IMR-90 (cell line): ENCODE measurements around the gene DCST2. TPM values are rescaled to one million over a fixed set of nuclear protein-coding genes. Genes with fewer than 3 reads are reported as not detected.
A peak's percentile ranks its signal among the peaks of the same experiment; 100 is the strongest.

Experiments
- ATAC-seq: fragments of 200-7000 bp; cut with Tn5 transposase; 2 replicates; pipeline ENCODE4 v1.9.1; 2020; ENCODE audit warnings: low read depth, mild to moderate bottlenecking, moderate library complexity
- BruUV-seq: library from RNA; stranded (reverse); fragments of 400-500 nt; replicated peaks from 2 replicates; lab custom pipeline; 2021; lab: Mats Ljungman, UMichigan
- CTCF ChIA-PET: fragments of 300-600 bp; formaldehyde crosslinking; extraction: SDS; loops from one replicate; lab custom pipeline; 2021; ENCODE audit warnings: antibody characterized with exemption; lab: Yijun Ruan, JAX
- POLR2A ChIA-PET: fragments of 300-600 bp; sonication (Branson Sonifier 250); formaldehyde crosslinking; loops from one replicate; lab custom pipeline; 2022; ENCODE audit warnings: antibody characterized with exemption; ENCODE audit not compliant: unreplicated experiment; lab: Charles Lee
- DNase-seq: peaks from one replicate; pipeline ENCODE4 v3.0.0; 2013
- H2AFZ ChIP-seq: replicated peaks from 2 replicates; pipeline ENCODE3; 2013; ENCODE audit warnings: low read length, mild to moderate bottlenecking; ENCODE audit not compliant: poor library complexity
- H2AK5ac ChIP-seq: 2 replicates; pipeline ENCODE4 v1.6.1; 2013; ENCODE audit warnings: low read depth, low read length, inconsistent platforms
- H2AK9ac ChIP-seq: replicated peaks from 2 replicates; pipeline ENCODE3; 2013; ENCODE audit warnings: mild to moderate bottlenecking, low read depth, low read length, moderate library complexity; ENCODE audit not compliant: poor library complexity
- H2BK120ac ChIP-seq: 2 replicates; pipeline ENCODE4 v1.6.1; 2013; ENCODE audit warnings: low read depth, low read length, inconsistent platforms
- H2BK15ac ChIP-seq: 3 replicates; pipeline ENCODE4 v1.6.1; 2013; ENCODE audit warnings: low read depth, low read length, inconsistent platforms
- H2BK20ac ChIP-seq: 2 replicates; pipeline ENCODE4 v1.6.1; 2013; ENCODE audit warnings: low read depth, mild to moderate bottlenecking, inconsistent platforms, low read length, moderate library complexity
- H2BK5ac ChIP-seq: 2 replicates; pipeline ENCODE4 v1.6.1; 2013; ENCODE audit warnings: mild to moderate bottlenecking, low read depth, low read length, inconsistent platforms; ENCODE audit not compliant: poor library complexity, severe bottlenecking
- H3K14ac ChIP-seq: replicated peaks from 2 replicates; pipeline ENCODE4 v1.6.1; 2013; ENCODE audit warnings: low read depth, low read length, inconsistent platforms
- H3K18ac ChIP-seq: 2 replicates; pipeline ENCODE4 v1.6.1; 2013; ENCODE audit warnings: low read depth, low read length, control low read depth
- H3K23ac ChIP-seq: 2 replicates; pipeline ENCODE4 v1.6.1; 2013; ENCODE audit warnings: low read depth, low read length, inconsistent platforms
- H3K27ac ChIP-seq: 2 replicates; pipeline ENCODE4 v1.5.1; 2013; ENCODE audit warnings: mild to moderate bottlenecking, control low read depth, low read length; ENCODE audit not compliant: insufficient read depth
- H3K27me3 ChIP-seq: 2 replicates; pipeline ENCODE4 v1.6.1; 2013; ENCODE audit warnings: low read length; ENCODE audit not compliant: control insufficient read depth, insufficient read depth
- H3K36me3 ChIP-seq: 2 replicates; pipeline ENCODE4 v1.6.1; 2013; ENCODE audit warnings: low read length, mixed read lengths; ENCODE audit not compliant: control insufficient read depth, insufficient read depth
- H3K4ac ChIP-seq: 2 replicates; pipeline ENCODE4 v1.6.1; 2013; ENCODE audit warnings: low read depth, low read length, inconsistent platforms
- H3K4me1 ChIP-seq: 2 replicates; pipeline ENCODE4 v1.6.1; 2013; ENCODE audit warnings: low read length, mixed read lengths; ENCODE audit not compliant: control insufficient read depth, insufficient read depth
- H3K4me2 ChIP-seq: 2 replicates; pipeline ENCODE4 v1.6.1; 2013; ENCODE audit warnings: low read depth, mild to moderate bottlenecking, control low read depth, low read length, moderate library complexity
- H3K4me3 ChIP-seq: 2 replicates; pipeline ENCODE4 v1.5.1; 2013; ENCODE audit warnings: low read depth, mild to moderate bottlenecking, control low read depth, low read length, moderate library complexity; ENCODE audit not compliant: insufficient read depth
- H3K56ac ChIP-seq: 2 replicates; pipeline ENCODE4 v1.6.1; 2013; ENCODE audit warnings: low read length, inconsistent platforms; ENCODE audit not compliant: insufficient read depth; ENCODE audit errors: extremely low read depth
- H3K79me1 ChIP-seq, 2 experiments: 2 replicates each; pipeline ENCODE4 v1.6.1; 2013; ENCODE audit warnings: low read length in 2 of 2, inconsistent platforms in 1 of 2, low read depth in 1 of 2
- H3K9ac ChIP-seq: 2 replicates; pipeline ENCODE4 v1.6.1; 2013; ENCODE audit warnings: low read depth, low read length, control low read depth
- H3K9me1 ChIP-seq: 2 replicates; pipeline ENCODE4 v1.6.1; 2013; ENCODE audit warnings: low read length, inconsistent platforms; ENCODE audit not compliant: insufficient read depth
- H3K9me3 ChIP-seq: 2 replicates; pipeline ENCODE4 v1.6.1; 2013; ENCODE audit warnings: low read length; ENCODE audit not compliant: control insufficient read depth, insufficient read depth
- H4K20me1 ChIP-seq: 2 replicates; pipeline ENCODE4 v1.6.1; 2013; ENCODE audit warnings: low read length, inconsistent platforms; ENCODE audit not compliant: insufficient read depth
- H4K5ac ChIP-seq: 2 replicates; pipeline ENCODE4 v1.6.1; 2013; ENCODE audit warnings: mild to moderate bottlenecking, low read depth, low read length, control low read depth
- H4K8ac ChIP-seq, 2 experiments: 2 replicates each; pipeline ENCODE4 v1.6.1; 2013; ENCODE audit warnings: low read depth in 2 of 2, low read length in 2 of 2, control low read depth in 1 of 2, inconsistent platforms in 1 of 2
- H4K91ac ChIP-seq: 2 replicates; pipeline ENCODE4 v1.6.1; 2013; ENCODE audit warnings: low read depth, low read length, inconsistent platforms; ENCODE audit not compliant: insufficient read depth
- BHLHE40 ChIP-seq: fragments of 150-350 bp; IDR thresholded peaks from 2 replicates; pipeline ENCODE4 v1.6.1; 2016; ENCODE audit warnings: mild to moderate bottlenecking, low read depth, low read length
- CHD1 ChIP-seq: IDR thresholded peaks from 2 replicates; pipeline ENCODE4 v1.6.1; 2012; ENCODE audit warnings: low read depth, low read length, improper control_type of control experiment
- CTCF ChIP-seq: conservative IDR thresholded peaks from 2 replicates; pipeline ENCODE4 v1.5.1; 2012; ENCODE audit warnings: mild to moderate bottlenecking, low read depth, low read length, improper control_type of control experiment
- FOS ChIP-seq: fragments of 150-350 bp; IDR thresholded peaks from 2 replicates; pipeline ENCODE4 v1.6.1; 2016; ENCODE audit warnings: low read depth, low read length
- MXI1 ChIP-seq: IDR thresholded peaks from 2 replicates; pipeline ENCODE4 v1.6.1; 2012; ENCODE audit warnings: low read depth, mild to moderate bottlenecking, low read length, moderate library complexity, borderline replicate concordance
- POLR2A ChIP-seq: IDR thresholded peaks from 2 replicates; pipeline ENCODE4 v1.6.1; 2012; ENCODE audit warnings: mild to moderate bottlenecking, low read depth, low read length
- RAD21 ChIP-seq: IDR thresholded peaks from 2 replicates; pipeline ENCODE4 v1.6.1; 2012; ENCODE audit warnings: low read length, improper control_type of control experiment
- SMC3 ChIP-seq: fragments of 150-350 bp; IDR thresholded peaks from 2 replicates; pipeline ENCODE4 v1.6.1; 2016; ENCODE audit warnings: low read depth, mild to moderate bottlenecking, antibody characterized with exemption, low read length, moderate library complexity
- USF2 ChIP-seq: fragments of 150-350 bp; IDR thresholded peaks from 2 replicates; pipeline ENCODE4 v1.6.1; 2017; ENCODE audit warnings: mild to moderate bottlenecking, antibody characterized with exemption, low read length, low read depth
- WGBS, 2 experiments: methylation state at CpG; one replicate each; pipeline versions ENCODE4 v1.1.5 to v1.1.7; 2013; ENCODE audit warnings: missing lambda C conversion rate in 2 of 2; ENCODE audit not compliant: insufficient read length in 1 of 2; ENCODE audit errors: extremely low coverage in 2 of 2; 5-methylcytosine and 5-hydroxymethylcytosine counted together
- dilution Hi-C: fragments of 300-500 bp; cut with HindIII; formaldehyde crosslinking; loops from one replicate; pipeline ENCODE4 v1.14.3; 2018; ENCODE audit warnings: low sequenced_read_pairs; ENCODE audit not compliant: unreplicated experiment
- in situ Hi-C: fragments of 300-500 bp; cut with MboI; formaldehyde crosslinking; loops from 3 replicates; pipeline ENCODE4 v1.14.3; 2019; ENCODE audit warnings: low sequenced_read_pairs, inconsistent platforms, mixed read lengths
- intact Hi-C: fragments of 100-400 bp; cut with micrococcal nuclease; formaldehyde crosslinking; loops from 2 replicates; pipeline ENCODE4 v1.10.0; 2022
- polyA plus RNA-seq, 3 experiments: library from polyadenylated mRNA; depleted of rRNA; stranded (reverse); fragments of >200 nt; gene quantifications; 2 replicates each; pipeline ENCODE4 v1.2.3, GENCODE V29; 2012; ENCODE audit warnings: low replicate concordance in 1 of 3
- total RNA-seq: library from RNA; depleted of rRNA; stranded (reverse); fragments of >200 nt; gene quantifications from 2 replicates; pipeline ENCODE4 v1.2.3, GENCODE V29; 2012

The DCST2 gene
- total and polyA plus RNA-seq, 2 of the 4 experiments (the other 2 are of a cell fraction) = 0.14 TPM; not detected in 1

- TF ChIP-seq POLR2A = no peak
- TF ChIP-seq RAD21 = no peak
- no peak for TF ChIP-seq CHD1
- TF ChIP-seq CTCF = no peak
- TF ChIP-seq SMC3 = no peak
- no peak for TF ChIP-seq FOS
- no peak for TF ChIP-seq USF2
- TF ChIP-seq BHLHE40 = no peak
- TF ChIP-seq MXI1 = no peak
- ATAC-seq (no peak), DNase-seq (peak; percentile 69)
- intact Hi-C loops = loop anchor here (5.0 kb wide), 1 partner anchor 48 kb away; the partner anchor contains the start of gene ZBTB7B
- H2AK5ac ChIP-seq = peak overlapping the region; percentile 16
- dilution Hi-C loops = no loop called here
- H4K5ac ChIP-seq = no peak overlapping the region
- H3K27ac ChIP-seq = no peak overlapping the region; the same call in 1 of the 2 replicates
- no peaks in the 10 kb centered on the region for H3K9me3 ChIP-seq
- peak overlapping the region; percentile 20; the same call in 1 of the 3 replicates for H2BK15ac ChIP-seq
- POLR2A ChIA-PET = no interaction called here
- H3K9ac ChIP-seq = peak overlapping the region; percentile 58; the same call in 1 of the 2 replicates
- peak overlapping the region; percentile 69; the same call in 1 of the 2 replicates for H3K14ac ChIP-seq
- H2AFZ ChIP-seq = peak overlapping the region; percentile 99
- H3K4me3 ChIP-seq = peak overlapping the region; percentile 75; the same call in 1 of the 2 replicates
- peaks cover 13% of the 10 kb centered on the region for H3K4me1 ChIP-seq
- 11% methylated on average over 5 of the region's 10 CpGs; no CpG with 5 or more reads in 1 of the 2 experiments for WGBS, 2 experiments
- H2AK9ac ChIP-seq = peak overlapping the region; percentile 69
- CTCF ChIA-PET = interaction anchor here (0.9 to 2.3 kb wide), 3 partner anchors 12 to 35 kb away, joined by 3 to 6 read pairs (median 4); no protein-coding TSS in a partner anchor
- BruUV-seq = no TSS peak
- H2BK5ac ChIP-seq = peak overlapping the region; percentile 31
- H3K56ac ChIP-seq = peak overlapping the region; percentile 35; the same call in 1 of the 2 replicates
- H3K23ac ChIP-seq = peak overlapping the region; percentile 19
- peak overlapping the region; percentile 32 to 80; a peak in 3 of 4 replicates for H4K8ac ChIP-seq
- no peaks in the 10 kb centered on the region; the same call in 1 of the 2 replicates for H4K20me1 ChIP-seq
- no peak overlapping the region for H2BK20ac ChIP-seq
- H3K36me3 ChIP-seq = no peaks in the 10 kb centered on the region
- no peak overlapping the region for H3K18ac ChIP-seq
- H3K79me1 ChIP-seq = peaks cover 0 to 15% of the 10 kb centered on the region in 2 experiments; a peak in 2 of 4 replicates
- peak overlapping the region; percentile 93 for H3K4me2 ChIP-seq
- peak overlapping the region; percentile 55 for H3K4ac ChIP-seq
- 0 out of 2 replicates have a peak overlapping the region, but pooled peaks have one; percentile 3 for H2BK120ac ChIP-seq
- no peaks in the 10 kb centered on the region for H3K27me3 ChIP-seq
- H3K9me1 ChIP-seq = peaks cover 9% of the 10 kb centered on the region; the same call in 1 of the 2 replicates
- H4K91ac ChIP-seq = peak overlapping the region; percentile 51; the same call in 1 of the 2 replicates
- in situ Hi-C loops = loop anchor here (10.0 kb wide), 1 partner anchor 95 kb away; the partner anchor contains the start of gene PBXIP1
Observed at GRCh38 chr1:155049651-155050559, 16.3 kb upstream of the DCST2 start.
